Fibroblast of lung (primary cell): ENCODE results near the gene MCM8.

Source experiments
- EZH2 ChIP-seq: IDR thresholded peaks from 2 replicates; pipeline ENCODE4 v1.5.1; 2012; ENCODE audit warnings: low read length, control low read depth, mild to moderate bottlenecking; ENCODE audit errors: missing control alignments
- TF ChIP-seq, protein P1 (sequence below), 2 donors: IDR thresholded peaks in 1 of 2; conservative IDR thresholded peaks in 1 of 2; 1 replicate in 1 of 2; 2 replicates in 1 of 2; pipeline ENCODE4 v1.5.1; 2011 to 2012; ENCODE audit warnings: low read length in 2 of 2, control low read depth in 1 of 2, inconsistent platforms in 1 of 2, low read depth in 1 of 2, mild to moderate bottlenecking in 1 of 2

GRCh38 chr20:5928836-5929715, 21.4 kb upstream of the MCM8 start:
- TF ChIP-seq, protein P1, sequence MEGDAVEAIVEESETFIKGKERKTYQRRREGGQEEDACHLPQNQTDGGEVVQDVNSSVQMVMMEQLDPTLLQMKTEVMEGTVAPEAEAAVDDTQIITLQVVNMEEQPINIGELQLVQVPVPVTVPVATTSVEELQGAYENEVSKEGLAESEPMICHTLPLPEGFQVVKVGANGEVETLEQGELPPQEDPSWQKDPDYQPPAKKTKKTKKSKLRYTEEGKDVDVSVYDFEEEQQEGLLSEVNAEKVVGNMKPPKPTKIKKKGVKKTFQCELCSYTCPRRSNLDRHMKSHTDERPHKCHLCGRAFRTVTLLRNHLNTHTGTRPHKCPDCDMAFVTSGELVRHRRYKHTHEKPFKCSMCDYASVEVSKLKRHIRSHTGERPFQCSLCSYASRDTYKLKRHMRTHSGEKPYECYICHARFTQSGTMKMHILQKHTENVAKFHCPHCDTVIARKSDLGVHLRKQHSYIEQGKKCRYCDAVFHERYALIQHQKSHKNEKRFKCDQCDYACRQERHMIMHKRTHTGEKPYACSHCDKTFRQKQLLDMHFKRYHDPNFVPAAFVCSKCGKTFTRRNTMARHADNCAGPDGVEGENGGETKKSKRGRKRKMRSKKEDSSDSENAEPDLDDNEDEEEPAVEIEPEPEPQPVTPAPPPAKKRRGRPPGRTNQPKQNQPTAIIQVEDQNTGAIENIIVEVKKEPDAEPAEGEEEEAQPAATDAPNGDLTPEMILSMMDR (conservative IDR thresholded peaks at IDR 0.05 in 1 of 2, IDR thresholded peaks at IDR 0.05 in 1 of 2; ENCODE audit: low read depth in 1 of 2, low read length in 2 of 2): no peak
- no peak for TF ChIP-seq EZH2
